Measurements from ENCODE around the gene GALNTL6.

The GALNTL6 gene

DNA sequence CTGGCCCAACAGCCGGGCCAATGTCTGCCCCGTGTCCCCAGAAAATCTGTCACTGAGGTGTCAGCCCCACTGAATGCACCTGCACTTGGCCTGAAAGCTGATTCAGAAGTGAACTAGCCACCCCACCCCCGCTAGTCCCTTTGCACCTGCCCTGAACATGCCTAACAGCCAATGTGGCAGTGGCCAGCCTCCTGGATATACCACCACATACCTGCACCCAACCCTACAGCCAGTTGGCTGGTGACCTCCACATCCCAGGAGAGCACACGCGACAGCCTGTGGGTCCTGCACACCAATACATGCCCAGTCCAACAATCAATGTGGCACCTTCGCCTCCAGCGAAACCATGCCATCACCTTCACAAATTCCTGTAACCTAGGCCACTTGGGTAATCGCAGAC lies 116.7 kb downstream of the GALNTL6 start:
- Histone ChIP-seq H3K27me3 (ENCODE audit: insufficient read depth, poor library complexity, severe bottlenecking) (no peaks in the 10 kb centered on the region), H3K4me3 (replicated peaks; ENCODE audit: insufficient read depth, low read length) (no peak overlapping the region), H3K27ac (replicated peaks) (no peak overlapping the region)
- TF ChIP-seq POLR2AphosphoS5 (IDR thresholded peaks at IDR 0.05; ENCODE audit: low read depth): no peak
- TF ChIP-seq, protein P1, sequence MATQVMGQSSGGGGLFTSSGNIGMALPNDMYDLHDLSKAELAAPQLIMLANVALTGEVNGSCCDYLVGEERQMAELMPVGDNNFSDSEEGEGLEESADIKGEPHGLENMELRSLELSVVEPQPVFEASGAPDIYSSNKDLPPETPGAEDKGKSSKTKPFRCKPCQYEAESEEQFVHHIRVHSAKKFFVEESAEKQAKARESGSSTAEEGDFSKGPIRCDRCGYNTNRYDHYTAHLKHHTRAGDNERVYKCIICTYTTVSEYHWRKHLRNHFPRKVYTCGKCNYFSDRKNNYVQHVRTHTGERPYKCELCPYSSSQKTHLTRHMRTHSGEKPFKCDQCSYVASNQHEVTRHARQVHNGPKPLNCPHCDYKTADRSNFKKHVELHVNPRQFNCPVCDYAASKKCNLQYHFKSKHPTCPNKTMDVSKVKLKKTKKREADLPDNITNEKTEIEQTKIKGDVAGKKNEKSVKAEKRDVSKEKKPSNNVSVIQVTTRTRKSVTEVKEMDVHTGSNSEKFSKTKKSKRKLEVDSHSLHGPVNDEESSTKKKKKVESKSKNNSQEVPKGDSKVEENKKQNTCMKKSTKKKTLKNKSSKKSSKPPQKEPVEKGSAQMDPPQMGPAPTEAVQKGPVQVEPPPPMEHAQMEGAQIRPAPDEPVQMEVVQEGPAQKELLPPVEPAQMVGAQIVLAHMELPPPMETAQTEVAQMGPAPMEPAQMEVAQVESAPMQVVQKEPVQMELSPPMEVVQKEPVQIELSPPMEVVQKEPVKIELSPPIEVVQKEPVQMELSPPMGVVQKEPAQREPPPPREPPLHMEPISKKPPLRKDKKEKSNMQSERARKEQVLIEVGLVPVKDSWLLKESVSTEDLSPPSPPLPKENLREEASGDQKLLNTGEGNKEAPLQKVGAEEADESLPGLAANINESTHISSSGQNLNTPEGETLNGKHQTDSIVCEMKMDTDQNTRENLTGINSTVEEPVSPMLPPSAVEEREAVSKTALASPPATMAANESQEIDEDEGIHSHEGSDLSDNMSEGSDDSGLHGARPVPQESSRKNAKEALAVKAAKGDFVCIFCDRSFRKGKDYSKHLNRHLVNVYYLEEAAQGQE (IDR thresholded peaks at IDR 0.05; ENCODE audit: insufficient replicate concordance, low read depth): no peak
- no peak for DNase-seq (ENCODE audit: low read depth in 1 of 2, low spot score in 1 of 2)

GRCh38 chr4:171932238-171932637 lies 119.0 kb downstream of the GALNTL6 start:
- no peak for TF ChIP-seq GABPA (IDR thresholded peaks at IDR 0.05; ENCODE audit: low read depth)
- TF ChIP-seq POLR2AphosphoS5 (IDR thresholded peaks at IDR 0.05; ENCODE audit: low read depth): no peak
- TF ChIP-seq SPI1 (IDR thresholded peaks at IDR 0.05; ENCODE audit: borderline replicate concordance, low read depth): no peak
- TF ChIP-seq CTCF (IDR thresholded peaks at IDR 0.05; ENCODE audit: insufficient read depth, low read length): no peak
- TF ChIP-seq, protein P1 (IDR thresholded peaks at IDR 0.05; ENCODE audit: insufficient replicate concordance, low read depth): no peak
- Histone ChIP-seq H3K27ac (replicated peaks) (no peak overlapping the region), H3K4me3 (replicated peaks; ENCODE audit: insufficient read depth, low read length) (no peak overlapping the region), H3K27me3 (ENCODE audit: insufficient read depth, poor library complexity, severe bottlenecking) (no peaks in the 10 kb centered on the region)
- no peak for DNase-seq (ENCODE audit: low read depth in 1 of 2, low spot score in 1 of 2)

DNA sequence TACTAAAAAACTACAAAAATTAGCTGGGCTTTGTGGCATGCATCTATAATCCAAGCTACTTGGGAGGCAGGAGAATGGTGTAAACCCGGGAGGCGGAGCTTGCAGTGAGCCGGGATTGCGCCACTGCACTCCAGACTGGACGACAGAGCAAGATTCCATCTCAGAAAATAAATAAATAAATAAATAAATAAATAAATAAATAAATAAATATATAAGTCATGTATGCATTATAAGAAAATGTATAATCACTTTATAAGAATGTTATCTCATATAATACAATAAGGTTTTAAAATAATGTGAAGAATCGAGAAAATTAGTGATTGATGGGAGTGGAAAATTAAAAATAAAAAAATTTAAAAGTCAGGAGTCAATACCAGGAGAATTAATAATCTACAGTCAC lies 127.5 kb downstream of the GALNTL6 start:
- TF ChIP-seq SPI1 (IDR thresholded peaks at IDR 0.05; ENCODE audit: borderline replicate concordance, low read depth): no peak
- no peak for TF ChIP-seq POLR2AphosphoS5 (IDR thresholded peaks at IDR 0.05; ENCODE audit: low read depth)
- TF ChIP-seq GABPA (IDR thresholded peaks at IDR 0.05; ENCODE audit: low read depth): no peak
- TF ChIP-seq, protein P1 (IDR thresholded peaks at IDR 0.05; ENCODE audit: insufficient replicate concordance, low read depth): no peak
- no peak for TF ChIP-seq CTCF (IDR thresholded peaks at IDR 0.05; ENCODE audit: insufficient read depth, low read length)
- no peaks in the 10 kb centered on the region for H3K27me3 ChIP-seq (ENCODE audit: insufficient read depth, poor library complexity, severe bottlenecking)
- H3K27ac ChIP-seq (replicated peaks): no peak overlapping the region
- DNase-seq (ENCODE audit: low read depth in 1 of 2, low spot score in 1 of 2): no peak
- H3K4me3 ChIP-seq (replicated peaks; ENCODE audit: insufficient read depth, low read length): no peak overlapping the region

- H3K27ac ChIP-seq (replicated peaks): no peak overlapping the region
- TF ChIP-seq GABPA (IDR thresholded peaks at IDR 0.05; ENCODE audit: low read depth): no peak
- TF ChIP-seq, protein P1 (IDR thresholded peaks at IDR 0.05; ENCODE audit: insufficient replicate concordance, low read depth): no peak
- TF ChIP-seq CTCF (IDR thresholded peaks at IDR 0.05; ENCODE audit: insufficient read depth, low read length): no peak
- TF ChIP-seq POLR2AphosphoS5 (IDR thresholded peaks at IDR 0.05; ENCODE audit: low read depth): no peak
- no peak for TF ChIP-seq SPI1 (IDR thresholded peaks at IDR 0.05; ENCODE audit: borderline replicate concordance, low read depth)
- no peaks in the 10 kb centered on the region for H3K27me3 ChIP-seq (ENCODE audit: insufficient read depth, poor library complexity, severe bottlenecking)
- H3K4me3 ChIP-seq (replicated peaks; ENCODE audit: insufficient read depth, low read length): no peak overlapping the region
- DNase-seq (ENCODE audit: low read depth in 1 of 2, low spot score in 1 of 2): no peak
These were observed 134.2 kb downstream of the GALNTL6 start for GRCh38 chr4:171947400-171947799.

Measured in HL-60 (cell line).